GM19351 (cell line): ENCODE measurements around the gene LY6G6F.

Source experiments
- ATAC-seq: cut with Tn5 transposase; IDR thresholded peaks from one replicate; pipeline ENCODE4 v1.9.1; 2021; ENCODE audit warnings: mild to moderate bottlenecking, moderate library complexity; ENCODE audit not compliant: unreplicated experiment

Gene LY6G6F

GRCh38 chr6:31676322-31676903 is 30.3 kb upstream of the LY6G6F start:
- ATAC-seq: no peak

DNA sequence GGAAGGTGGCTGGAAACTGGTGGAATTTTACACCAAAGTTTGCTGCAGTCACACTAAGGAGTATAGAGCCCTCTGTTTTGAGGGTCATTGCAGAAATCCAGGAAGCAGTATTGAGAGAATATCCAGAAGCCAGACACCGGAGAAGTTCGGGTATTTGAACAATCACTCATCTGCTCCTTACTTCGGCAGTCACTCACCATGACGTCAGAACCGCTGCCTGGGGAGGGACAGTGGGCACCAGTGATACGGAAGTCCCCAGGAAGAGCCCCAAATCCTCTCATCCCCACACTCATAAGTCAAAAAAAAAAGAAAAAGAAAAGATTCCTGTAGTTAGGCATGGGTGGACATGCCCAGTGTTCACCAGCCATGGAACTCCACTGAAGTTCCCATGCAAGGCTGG is 29.8 kb upstream of the LY6G6F start:
- ATAC-seq: no peak

GRCh38 chr6:31677955-31678354 is 28.7 kb upstream of the LY6G6F start:
- ATAC-seq: no peak

GRCh38 chr6:31680226-31681134 is 26.2 kb upstream of the LY6G6F start, which contains the start of gene LY6G5C:
TSS of gene LY6G5C (minus strand) at chr6:31681067. CDS start at chr6:31680373, 694 bp downstream.
- ATAC-seq: no peak

DNA sequence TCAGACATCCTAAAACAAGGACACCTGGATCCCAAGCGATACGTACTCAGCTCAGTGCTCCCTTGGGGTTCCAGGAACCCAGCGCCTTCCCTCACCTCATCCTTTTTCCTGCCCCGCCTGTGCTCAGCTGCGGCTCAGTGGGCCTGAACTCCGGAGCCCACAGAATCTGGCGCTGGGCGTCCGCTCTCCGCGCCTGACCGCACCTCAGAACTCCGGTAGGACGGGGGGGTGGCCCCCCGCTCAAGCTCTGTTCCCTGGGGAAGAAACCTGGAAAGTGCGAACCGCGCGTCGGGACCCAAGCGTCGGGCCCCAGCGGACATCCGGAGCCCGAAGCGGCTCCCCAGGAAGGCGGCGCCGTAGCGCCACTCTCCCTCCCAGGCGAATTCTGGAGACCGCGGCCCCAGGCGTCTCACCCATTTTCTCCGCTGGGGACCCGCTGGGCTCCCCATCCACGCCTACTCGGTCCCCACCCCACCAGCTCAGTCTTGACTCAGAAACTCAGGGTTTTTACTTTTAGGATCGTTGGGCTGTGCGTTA is 25.5 kb upstream of the LY6G6F start:
- ATAC-seq: no peak

DNA sequence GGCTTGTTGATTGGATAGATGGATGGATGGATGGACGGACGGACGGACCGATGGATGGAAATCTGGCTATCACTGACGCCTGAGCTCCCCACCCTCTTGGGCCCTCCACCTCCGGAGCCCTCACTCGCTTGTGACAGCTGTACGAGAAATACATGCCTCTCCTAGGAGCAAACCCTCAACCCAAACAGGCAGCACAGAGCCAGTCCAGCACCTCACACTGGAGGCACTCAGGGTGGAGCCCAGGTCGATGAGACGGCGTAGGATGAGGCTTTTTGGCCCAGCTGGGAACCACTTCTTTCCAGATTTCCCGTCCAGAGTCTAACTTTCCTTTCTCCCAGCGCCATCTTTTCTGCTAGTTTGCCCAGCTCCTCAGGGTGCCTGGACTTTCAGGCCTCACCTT is 23.1 kb upstream of the LY6G6F start:
- no peak for ATAC-seq

- no peak for ATAC-seq
Measured at GRCh38 chr6:31686483-31686882, 20.2 kb upstream of the LY6G6F start.

- ATAC-seq: no peak
Measured at GRCh38 chr6:31687321-31687720, 19.3 kb upstream of the LY6G6F start.

GRCh38 chr6:31687860-31688693 is 18.6 kb upstream of the LY6G6F start:
- ATAC-seq: no peak

DNA sequence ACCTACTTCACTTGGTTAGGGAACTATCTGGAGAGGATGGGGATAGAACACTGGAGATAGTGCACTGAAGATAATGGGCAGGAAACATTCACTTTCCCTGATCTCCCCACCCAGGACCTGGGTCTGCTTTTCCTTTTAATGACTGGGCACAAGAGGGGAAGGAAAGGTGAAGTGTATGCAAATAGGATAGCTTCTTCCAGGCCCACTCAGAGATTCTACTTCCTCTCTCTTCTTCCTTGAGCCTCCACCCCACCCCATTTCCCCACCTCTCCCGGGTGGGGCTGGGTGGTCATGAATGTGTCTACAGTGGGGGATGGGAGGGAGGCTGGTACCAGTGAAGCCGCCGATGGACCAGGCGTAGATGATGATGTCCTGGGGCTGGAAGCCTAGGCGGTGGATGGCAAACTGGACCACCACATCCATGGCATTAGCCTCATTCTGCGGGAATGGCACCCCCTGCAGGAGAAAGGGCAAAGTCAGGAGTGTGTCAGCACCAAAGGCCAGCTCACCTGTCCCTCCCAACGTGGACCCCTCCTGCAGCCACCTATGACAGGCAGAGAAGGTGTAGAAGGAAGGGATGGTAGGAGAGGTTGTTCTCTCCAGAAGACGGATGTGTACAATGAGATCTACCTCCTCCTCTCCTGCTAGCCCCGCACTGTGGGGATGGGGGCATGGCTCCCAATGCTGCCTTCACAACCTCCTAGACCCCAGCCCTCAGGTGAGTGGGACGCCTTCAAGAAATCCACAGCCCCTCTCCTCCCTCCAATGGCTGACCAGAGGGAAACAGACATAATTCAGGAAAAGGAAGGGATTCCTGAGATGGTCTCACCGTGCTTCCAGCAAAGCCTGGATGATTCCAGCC is 17.2 kb upstream of the LY6G6F start:
- no peak for ATAC-seq

DNA sequence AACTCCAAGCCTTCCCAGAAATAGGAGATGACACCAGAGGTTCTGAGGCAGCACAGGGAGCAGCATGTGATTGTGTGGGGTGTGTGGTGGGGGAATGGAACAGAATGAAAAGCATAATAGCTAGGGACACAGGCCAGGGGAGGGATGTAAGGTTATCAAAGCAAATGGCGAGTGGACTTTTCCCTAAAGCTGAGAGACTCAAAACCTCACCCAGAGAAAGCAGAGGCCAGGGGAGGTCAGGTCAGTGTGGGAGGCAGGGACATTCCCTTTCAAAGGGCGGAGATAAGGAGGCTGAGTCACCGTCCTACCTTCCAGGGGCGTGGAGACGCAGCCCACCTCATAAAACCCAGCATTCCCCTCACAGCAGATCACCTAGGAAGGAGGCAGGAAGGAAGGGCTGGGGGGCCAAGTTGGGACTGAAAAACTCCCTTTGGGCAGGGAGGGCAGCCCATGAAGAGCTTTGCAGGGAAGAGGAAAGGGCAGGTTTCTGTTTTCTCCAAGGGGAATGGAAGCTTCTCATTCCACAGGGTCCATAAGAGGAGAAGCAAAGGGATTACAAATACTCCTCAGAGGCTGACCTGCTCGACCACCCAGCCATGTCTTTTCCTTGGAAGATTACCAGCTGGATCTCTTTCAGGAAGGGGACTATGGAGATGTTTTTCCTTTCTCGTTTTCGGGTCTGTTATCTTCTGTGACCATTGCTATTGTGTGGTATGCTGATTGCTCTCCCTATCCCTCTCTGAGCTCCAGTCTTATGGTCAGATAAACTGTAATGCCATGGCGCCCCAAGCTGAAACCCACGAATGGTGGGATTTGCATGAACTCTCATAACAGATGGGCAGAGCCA is 16.2 kb upstream of the LY6G6F start:
- no peak for ATAC-seq

- no peak for ATAC-seq
Measured at GRCh38 chr6:31691078-31691463, 15.6 kb upstream of the LY6G6F start.

DNA sequence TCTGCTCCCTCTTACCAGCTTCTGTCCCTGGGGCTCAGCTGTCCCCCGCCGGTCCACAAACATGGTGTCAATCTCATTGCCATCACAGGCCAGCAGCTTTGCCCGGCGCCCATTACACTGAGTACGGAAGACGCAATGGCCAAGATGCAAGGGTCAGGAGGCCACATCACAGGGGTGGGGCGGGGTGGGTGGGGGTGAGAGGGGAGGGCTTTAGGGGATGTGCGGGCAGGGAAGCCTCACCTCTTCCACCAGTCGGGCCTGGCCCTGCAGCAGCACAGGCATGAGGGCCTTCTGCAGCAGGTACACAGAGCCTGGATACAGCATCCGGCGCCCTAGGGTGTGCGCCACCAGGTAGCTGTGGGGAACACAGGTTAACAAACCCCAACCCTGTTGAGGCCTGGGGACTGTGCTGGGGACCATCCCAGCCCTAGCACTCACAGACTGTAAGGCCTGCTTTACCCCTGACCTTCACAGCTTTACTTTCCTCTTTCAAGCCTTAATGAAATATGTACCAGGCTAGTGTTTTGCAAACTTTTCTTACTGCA is 15.0 kb upstream of the LY6G6F start:
- ATAC-seq: no peak

DNA sequence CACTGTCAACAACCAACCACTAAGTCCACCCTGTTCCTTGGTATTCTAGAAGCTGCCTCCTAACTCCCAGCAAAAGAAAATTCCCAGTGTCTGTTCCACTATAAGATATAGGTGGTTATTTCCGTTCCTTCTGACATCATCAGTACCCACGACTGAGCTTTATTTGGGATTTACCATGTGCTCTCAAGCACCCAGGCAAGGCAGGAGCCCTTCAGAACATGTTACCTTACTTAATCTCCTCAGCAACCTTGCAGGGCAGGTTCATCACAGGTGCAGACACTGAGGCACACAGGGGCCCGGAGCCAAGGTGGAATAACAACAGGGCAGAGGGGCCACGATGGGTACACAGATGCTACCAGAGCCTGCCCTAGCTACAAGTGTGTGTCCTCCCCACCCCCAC is 14.3 kb upstream of the LY6G6F start:
- ATAC-seq: no peak

DNA sequence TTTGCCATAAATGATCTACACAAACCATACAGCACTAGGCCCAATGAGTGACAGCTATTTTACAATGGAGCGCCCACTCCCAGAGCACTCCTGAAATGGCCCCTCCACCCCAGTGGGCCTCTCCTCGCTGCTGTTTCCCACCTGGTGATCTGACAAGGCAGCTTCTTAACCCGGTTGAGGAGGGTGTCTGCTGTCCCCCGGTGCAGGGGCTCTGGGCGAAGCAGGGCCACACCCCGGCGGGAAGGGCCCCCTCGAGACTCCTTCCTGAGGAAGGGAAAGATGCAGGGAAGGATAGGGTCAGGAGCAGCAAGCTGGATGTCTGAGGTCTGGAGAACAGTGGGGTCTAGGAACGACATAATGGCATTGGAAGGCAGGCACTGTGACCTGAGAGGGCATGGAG is 13.8 kb upstream of the LY6G6F start:
- ATAC-seq: no peak

- no peak for ATAC-seq
Measured at GRCh38 chr6:31693535-31693934, 13.1 kb upstream of the LY6G6F start.

- ATAC-seq: no peak
Measured at GRCh38 chr6:31697555-31697954, 9.1 kb upstream of the LY6G6F start.

- ATAC-seq: no peak
Measured at GRCh38 chr6:31700740-31701401, 5.8 kb upstream of the LY6G6F start.
